Adipose tissue (tissue), 3 donors: ENCODE results near the gene G6PD. TPM values are rescaled to one million over a fixed set of nuclear protein-coding genes. Genes with fewer than 3 reads are reported as not detected.

Experiments used
- H3K27ac ChIP-seq: one replicate; pipeline ENCODE4 v1.5.1; 2013; ENCODE audit warnings: low read depth, low read length
- WGBS, 3 donors: extraction: QIAGEN DNeasy Blood & Tissue Kit; methylation state at CpG; one replicate each; pipeline ENCODE4 v1.1.7; 2013; 5-methylcytosine and 5-hydroxymethylcytosine counted together
- polyA plus RNA-seq, 3 donors: library from polyadenylated mRNA; stranded (reverse); fragments of 200-250 nt; gene quantifications; one replicate each; pipeline ENCODE4 v1.2.3, GENCODE V29; 2013
- donor health status: healthy with polysubstance abuse.
- donor health status: Bipolar disorder and iron deficiency.
- donor health status: healthy.

Gene G6PD
- polyA plus RNA-seq, 3 donors, result 17.6 to 88.4 (median 33.6) TPM

- 68 to 91% (median 69%) methylated on average over 4 to 6 of the region's 6 CpGs for WGBS, 3 donors
Measured at GRCh38 chrX:154495472-154495922, 51.1 kb downstream of the G6PD start.

DNA sequence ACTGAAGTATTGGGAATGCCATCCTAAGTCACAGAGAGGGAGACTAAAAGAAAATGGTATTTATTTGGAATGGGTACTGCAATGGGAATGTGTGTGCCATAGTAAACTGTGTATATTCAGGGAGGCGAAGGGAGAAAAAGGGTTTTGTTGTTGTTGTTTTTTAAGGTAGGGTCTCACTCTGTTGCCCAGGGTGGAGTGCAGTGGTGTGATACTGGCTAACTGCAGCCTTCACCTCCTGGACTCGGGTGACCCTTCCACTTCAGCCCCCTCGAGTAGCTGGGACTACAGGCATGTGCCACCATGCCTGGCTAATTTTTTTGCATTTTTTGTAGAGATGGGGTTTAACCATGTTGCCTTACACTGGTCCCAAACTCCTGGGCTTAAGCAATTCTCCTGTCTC is 51.9 kb downstream of the G6PD start:
- WGBS, 3 donors, result 66 to 92% (median 86%) methylated on average over 3 of the region's 3 CpGs
- H3K27ac ChIP-seq, result no peak overlapping the region

More at GRCh38 chrX:154495472-154495922, 51.1 kb downstream of the G6PD start:
- no peak overlapping the region for H3K27ac ChIP-seq

GRCh38 chrX:154490414-154491083 is 56.1 kb downstream of the G6PD start, which contains the start of gene SLC10A3:
SLC10A3 (minus strand) TSS chrX:154490629; CDS start chrX:154488940, 1,689 bp downstream.
- WGBS, 3 donors, result 0 to 29% (median 0%) methylated on average over 29 to 63 of the region's 71 CpGs
- peak within 1 kb of the TSS; percentile 66 for H3K27ac ChIP-seq

GRCh38 chrX:154490021-154490413 is 56.6 kb downstream of the G6PD start:
- H3K27ac ChIP-seq, result peak overlapping the region; percentile 66
- 0 to 42% (median 0%) methylated on average over 10 to 18 of the region's 19 CpGs for WGBS, 3 donors

GRCh38 chrX:154489182-154489581 is 57.5 kb downstream of the G6PD start:
- 85 to 96% (median 94%) methylated on average over 3 to 4 of the region's 4 CpGs for WGBS, 3 donors

DNA sequence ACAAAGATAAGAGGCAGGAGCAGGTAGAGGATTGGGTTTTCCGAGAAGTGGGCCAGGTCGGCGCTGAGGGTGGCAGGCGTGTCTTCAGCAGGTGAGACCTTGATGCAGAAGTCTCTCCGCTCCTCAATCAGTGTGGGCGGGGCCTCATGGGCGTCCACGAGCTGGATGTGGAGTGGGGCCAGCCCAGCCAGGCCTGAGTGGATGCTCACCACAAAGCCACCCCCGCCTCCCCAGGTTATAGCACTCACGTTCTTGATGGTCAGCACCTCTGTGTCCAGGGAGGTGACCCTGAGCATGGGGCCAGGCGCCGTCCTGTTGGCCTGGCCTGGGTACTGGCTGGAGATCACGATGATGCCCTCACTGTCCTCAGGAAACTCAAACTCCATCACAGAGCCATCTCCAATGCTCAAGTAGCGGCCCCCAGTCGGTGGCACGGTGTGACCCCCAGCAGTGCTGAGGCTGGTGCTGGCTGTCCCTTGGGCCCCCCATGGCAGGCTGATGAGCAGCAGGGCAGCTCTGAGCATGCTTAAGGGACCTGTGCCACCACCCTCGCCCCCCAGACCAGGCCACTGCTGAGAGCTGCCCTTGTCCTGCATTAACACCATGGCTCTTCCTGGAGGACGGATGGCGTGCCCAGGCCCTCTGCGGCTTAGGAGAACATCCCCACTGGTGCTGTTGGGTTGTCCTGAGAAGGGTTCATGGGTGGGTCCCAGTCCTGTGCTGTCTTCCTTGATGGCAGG is 58.1 kb downstream of the G6PD start:
- WGBS, 3 donors, result 88 to 94% (median 90%) methylated on average over 8 to 20 of the region's 20 CpGs
- H3K27ac ChIP-seq, result no peak overlapping the region

More at GRCh38 chrX:154489182-154489581, 57.5 kb downstream of the G6PD start:
- H3K27ac ChIP-seq, result no peak overlapping the region

GRCh38 chrX:154487518-154488290 is 58.9 kb downstream of the G6PD start:
- 86 to 97% (median 93%) methylated on average over 21 to 28 of the region's 28 CpGs for WGBS, 3 donors
- H3K27ac ChIP-seq, result no peak overlapping the region

DNA sequence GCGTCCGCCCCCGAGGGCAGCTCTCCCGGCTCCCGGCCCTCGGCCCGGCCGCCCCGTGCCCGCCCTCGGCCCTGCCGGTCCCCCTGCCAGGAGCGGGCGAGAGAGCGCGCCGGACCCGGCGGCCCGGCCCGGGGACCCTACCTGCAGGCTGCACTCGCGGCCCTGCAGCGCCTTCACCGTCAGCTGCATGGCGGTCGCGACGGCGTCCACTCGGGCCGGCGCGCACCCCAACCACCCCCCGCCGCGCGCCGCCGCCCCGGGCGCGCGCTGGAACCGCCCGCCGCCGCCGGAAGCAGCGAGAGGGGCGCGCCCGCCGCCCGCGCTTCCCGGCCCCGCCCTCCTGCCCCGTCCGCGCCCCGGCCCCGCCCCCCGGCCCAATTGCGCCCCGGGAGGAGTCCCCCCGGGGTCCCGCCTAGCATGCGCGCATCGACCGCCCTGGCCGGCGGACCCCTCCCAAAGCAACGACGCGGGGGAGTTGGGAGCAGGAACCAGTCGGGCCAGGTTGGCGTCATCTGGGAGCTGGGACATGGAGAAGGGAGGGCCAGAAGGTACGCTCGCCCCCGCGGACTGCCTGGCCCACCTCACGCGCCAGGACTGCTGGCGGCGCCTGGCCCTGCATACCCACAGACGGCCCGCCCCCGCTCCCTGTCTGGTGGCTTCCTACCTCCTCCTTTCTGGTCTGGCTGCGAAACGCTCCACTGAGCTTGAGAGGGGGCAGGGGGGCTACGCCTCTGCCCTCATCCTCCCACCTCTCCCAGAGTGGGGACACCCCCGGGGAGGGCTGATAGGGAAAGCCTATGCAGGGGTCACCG is 60.0 kb downstream of the G6PD start, which contains the start of gene UBL4A:
Gene UBL4A, minus strand, starts transcription at position 220 of the 812 bp plus-strand sequence. Its CDS starts 31 bp downstream, at position 189.
- WGBS, 3 donors, result 0 to 35% (median 1%) methylated on average over 22 to 73 of the region's 95 CpGs
- no peak within 1 kb of the TSS for H3K27ac ChIP-seq

- no peak overlapping the region for H3K27ac ChIP-seq
- 0 to 52% (median 3%) methylated on average over 18 to 35 of the region's 35 CpGs for WGBS, 3 donors
Measured at GRCh38 chrX:154486052-154486395, 60.6 kb downstream of the G6PD start.

GRCh38 chrX:154485150-154486051 is 61.2 kb downstream of the G6PD start:
- 44 to 64% (median 49%) methylated on average over 29 to 35 of the region's 35 CpGs for WGBS, 3 donors
- H3K27ac ChIP-seq, result no peak overlapping the region

DNA sequence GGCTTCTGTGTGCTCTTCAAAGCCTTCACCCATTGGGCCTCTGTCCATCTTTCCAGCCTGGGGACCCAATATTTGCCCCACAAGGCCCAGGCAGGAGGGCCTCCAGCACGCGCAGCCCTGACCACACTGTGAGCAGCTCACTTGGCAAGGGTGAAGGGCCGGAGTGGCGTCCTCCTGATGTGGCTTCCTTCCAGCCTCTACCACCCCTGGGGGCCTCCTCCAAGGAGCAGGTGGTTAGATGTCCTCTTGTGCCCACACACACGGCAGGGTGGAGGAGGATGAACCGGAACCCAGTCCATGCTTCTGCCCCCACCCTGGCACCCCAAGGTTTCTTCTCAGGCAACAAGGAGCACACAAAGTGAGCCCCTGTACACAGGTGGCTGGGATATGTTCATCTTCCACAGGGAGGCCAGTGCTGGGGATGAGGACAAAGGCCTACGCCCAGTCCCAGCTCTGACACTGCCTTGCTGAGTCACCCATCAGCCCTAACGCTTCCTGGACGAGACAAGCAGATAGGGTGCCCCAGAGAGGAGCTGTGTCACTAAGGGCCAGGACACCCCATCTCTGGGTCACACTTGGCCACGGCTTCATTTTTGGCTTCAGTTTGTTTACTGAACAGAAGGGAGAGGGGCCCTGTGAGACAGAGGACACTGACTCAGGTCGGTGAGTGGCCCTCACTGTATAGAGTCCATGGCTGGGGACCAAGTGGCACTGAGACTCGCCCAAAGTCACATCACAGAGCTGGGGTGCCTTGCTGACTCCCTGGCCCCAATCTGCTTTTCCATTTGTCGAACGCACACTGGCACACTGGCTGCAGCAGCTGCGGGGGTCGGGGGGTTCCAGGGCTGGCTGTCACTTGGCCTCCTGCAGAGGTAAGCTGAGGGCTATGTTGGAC is 62.1 kb downstream of the G6PD start:
- no peak overlapping the region for H3K27ac ChIP-seq
- WGBS, 3 donors, result 75 to 85% (median 77%) methylated on average over 12 to 16 of the region's 16 CpGs

DNA sequence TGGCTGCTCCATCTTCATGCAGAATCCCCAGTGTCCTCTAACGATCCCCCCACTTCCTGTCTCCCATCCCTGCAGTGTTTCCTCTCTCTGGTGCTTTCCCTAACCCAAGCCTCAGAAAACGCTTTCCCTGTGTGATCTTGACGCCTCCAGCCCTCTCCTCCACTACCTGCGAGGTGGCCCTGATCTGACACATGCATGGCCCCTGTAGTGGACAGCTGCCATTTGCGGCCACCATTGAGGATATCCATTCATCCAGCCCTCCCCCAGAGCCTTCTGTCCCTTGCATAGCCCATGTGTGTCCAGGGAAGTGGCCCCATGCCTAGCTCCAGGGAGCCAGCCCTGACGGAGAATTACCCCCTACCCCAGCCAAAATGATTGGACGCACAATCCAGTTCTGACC is 63.3 kb downstream of the G6PD start:
- 81 to 90% (median 83%) methylated on average over 6 to 7 of the region's 7 CpGs for WGBS, 3 donors
- H3K27ac ChIP-seq, result no peak overlapping the region

- WGBS, 3 donors, result 70 to 84% (median 82%) methylated on average over 2 to 7 of the region's 7 CpGs
- no peak overlapping the region for H3K27ac ChIP-seq
Measured at GRCh38 chrX:154482786-154483185, 63.9 kb downstream of the G6PD start.

DNA sequence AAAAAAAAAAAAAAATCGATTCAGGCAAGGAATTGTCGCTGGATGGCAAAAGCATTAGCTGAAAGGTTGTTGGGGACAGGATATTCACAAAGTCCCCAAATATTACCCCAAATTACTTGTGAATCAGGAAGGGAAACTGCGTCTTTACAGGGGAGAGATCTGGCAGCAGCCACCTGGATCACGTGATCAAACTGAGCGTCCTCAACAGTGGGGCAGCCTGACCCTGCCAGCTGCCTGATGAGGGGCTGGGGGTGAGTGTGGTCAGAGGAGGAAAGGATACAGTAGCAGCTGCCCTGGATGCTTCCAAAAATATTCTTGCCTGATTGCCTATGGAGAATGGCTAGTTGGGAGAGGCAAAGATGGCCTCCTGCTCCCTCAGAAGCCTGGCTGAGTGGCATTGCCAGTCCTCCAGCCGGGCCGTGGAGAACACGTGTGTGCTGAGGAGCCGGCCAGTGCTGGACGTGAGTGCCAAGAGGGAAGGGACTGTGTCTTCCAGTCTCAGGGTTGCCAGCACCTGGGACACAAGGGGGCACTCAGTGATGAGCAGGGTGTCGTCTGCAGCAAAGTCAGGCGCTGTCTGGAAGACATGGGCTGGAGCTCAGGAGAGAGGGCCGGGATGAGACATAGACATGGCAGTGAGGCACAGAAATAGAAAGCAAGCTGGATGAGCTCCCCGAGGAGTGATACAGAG is 64.6 kb downstream of the G6PD start:
- WGBS, 3 donors, result 78 to 85% (median 83%) methylated on average over 14 of the region's 14 CpGs
- H3K27ac ChIP-seq, result no peak overlapping the region
